ENCODE data around the gene ATP13A1. TPM values are rescaled to one million over a fixed set of nuclear protein-coding genes. Genes with fewer than 3 reads are reported as not detected.

ATP13A1 gene
- total RNA-seq, 2 experiments from 2014 or later = 88.6 to 96.1 TPM

DNA sequence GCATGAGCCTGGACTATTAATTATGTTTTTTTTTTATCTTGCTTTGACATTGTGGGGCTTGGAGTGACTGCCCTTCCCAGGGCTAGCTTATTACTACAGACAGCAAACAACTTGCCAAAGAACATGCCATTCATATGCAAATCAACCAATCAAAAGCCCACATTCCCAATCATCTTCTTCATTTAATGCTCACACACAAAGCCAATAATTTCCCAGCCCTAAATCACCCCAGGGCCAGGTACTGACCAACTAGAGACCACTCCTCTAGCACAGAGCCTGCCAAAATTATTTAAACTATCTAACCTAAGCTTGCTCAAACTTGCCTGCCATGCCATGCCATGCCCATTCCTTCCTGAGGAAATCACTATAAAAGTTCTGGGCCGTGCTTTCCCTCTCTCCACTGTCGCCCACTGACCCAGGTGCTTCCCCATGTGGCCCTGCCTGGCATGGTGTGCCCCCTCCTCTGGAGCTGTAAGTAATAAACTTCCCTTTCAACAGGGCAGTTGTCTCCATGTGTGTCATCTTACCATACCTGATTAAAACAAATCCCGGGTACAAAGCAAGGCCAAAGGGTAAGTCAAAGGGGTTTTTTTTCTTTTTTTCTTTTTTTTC lies 60.7 kb downstream of the ATP13A1 start:
- POLR2A ChIA-PET = interaction anchor here (0.7 to 0.9 kb wide), 2 partner anchors 12 to 1310 kb away, joined by 3 read pairs; no protein-coding TSS in a partner anchor
- CTCF ChIA-PET = interaction anchor here (1.4 to 1.9 kb wide), 2 partner anchors 11 to 18 kb away, joined by 3 to 5 read pairs; no protein-coding TSS in a partner anchor

DNA sequence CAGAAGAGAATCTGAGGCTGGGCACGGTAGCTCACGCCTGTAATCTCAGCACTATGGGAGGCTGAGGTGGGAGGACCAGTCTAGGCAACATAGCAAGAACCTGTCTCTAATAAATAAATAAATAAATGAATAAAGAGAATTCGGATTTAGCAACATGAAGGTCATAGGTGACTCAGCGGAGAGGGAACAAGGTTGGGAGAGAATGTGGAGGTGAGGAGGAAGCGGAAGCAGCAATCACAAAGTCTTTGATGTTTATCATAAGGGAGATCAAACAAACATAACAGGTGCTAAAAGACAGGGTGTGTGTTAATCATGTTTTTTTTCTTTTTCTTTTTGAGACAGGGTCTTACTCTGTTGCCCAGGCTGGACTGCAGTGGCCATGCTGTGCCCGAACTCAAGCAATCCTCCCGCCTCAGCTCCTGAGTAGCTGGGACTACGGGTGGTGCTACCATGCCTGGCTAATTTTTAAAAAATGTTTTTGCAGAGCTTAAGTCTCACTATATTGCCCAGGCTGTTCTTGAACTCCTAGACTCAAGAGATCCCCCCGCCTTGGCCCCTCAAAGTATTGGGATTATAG lies 61.3 kb downstream of the ATP13A1 start:
- POLR2A ChIA-PET = interaction anchor here (0.9 kb wide), 1 partner anchor 11 kb away, joined by 3 read pairs; no protein-coding TSS in a partner anchor

DNA sequence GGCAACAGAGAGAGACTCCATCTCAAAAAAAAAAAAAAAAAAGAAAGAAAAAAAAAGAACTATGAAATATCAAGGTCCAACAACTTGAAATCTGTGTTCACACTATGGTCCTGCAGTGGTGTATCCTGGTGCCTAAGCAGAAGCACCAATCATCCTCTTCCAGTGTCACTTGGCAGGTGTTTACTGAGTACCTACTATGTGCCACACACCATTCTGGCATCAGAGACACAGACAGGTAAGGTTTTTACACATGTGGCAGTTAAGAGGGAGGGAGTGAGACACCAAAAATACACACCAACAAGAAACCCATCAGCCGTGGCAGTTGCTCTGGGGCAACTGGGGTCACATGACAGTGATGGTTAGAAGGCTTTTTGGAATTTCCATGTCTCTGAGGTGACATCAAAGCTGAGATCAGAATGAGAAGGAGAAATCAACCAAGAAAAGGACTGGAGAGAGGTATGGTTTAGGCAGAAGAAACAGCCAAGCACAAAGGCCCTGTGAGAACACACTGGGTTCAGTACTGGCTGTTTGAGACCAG lies 62.6 kb downstream of the ATP13A1 start:
- POLR2A ChIA-PET = no interaction called here

More for the DNA sequence above, 61.3 kb downstream of the ATP13A1 start:
- CTCF ChIA-PET = interaction anchor here (1.0 to 1.9 kb wide), 3 partner anchors 11 to 48 kb away, joined by 3 to 5 read pairs (median 3); no protein-coding TSS in a partner anchor

DNA sequence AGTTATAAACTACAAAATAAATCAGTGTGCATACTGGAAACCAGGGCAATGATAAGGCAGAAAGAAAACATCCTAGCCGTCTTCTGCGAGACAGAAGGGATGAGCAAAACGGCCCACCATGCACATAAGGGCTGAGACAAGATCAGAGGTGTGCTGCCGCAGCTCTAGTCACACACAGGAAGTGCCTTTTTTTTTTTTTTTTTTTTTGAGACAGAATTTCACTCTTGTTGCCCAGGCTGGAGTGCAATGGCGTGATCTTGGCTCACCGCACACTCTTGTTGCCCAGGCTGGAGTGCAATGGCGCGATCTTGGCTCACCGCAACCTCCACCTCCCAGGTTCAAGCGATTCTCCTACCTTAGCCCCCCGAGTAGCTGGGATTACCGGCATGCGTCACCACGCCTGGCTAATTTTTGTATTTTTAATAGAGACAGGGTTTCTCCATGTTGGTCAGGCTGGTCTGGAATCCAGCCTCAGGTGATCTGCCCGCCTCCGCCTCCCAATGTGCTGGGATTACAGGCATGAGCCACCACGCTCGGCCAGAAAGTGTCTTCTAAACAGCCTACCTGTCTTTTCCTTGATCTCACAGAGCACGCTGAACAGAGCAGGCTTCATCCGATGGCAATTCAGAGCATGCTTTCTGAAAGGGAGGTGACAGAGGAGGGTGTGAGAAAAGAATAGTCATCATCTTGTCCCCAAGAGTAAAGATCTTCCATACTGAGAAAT lies 64.6 kb downstream of the ATP13A1 start:
- ChIA-PET POLR2A (interaction anchor here (0.6 to 1.4 kb wide), 7 partner anchors 9 to 115 kb away, joined by 3 to 14 read pairs (median 5); partner anchors contain the start of genes PBX4 and ZNF101), CTCF (interaction anchor here (1.0 to 2.3 kb wide), 2 partner anchors 10 to 45 kb away, joined by 3 to 7 read pairs; no protein-coding TSS in a partner anchor)

More for the DNA sequence above, 62.6 kb downstream of the ATP13A1 start:
- CTCF ChIA-PET = interaction anchor here (0.8 kb wide), 1 partner anchor 69 kb away, joined by 3 read pairs; no protein-coding TSS in a partner anchor

DNA sequence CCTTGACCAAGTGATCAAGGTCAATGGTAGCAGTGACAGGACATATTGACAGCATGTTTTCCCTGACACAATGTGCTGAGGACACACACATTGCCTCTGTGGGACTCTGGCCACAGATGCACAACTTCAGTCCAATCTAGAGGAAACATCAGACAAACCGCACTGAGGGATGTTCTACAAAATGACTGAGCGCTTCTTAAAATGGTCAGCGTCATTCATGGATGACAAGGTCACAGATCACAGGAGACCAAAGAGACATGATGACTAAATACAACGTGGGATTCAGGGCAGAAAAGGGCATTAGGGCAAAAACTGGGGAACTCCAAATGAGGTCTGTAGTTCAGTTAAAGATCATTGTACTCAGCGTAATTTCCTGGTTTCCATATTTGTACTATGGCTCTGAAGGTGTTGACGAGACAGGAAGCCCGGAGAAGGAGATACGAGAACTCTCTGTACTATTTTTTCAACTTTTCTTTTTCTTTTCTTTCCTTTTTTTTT lies 65.6 kb downstream of the ATP13A1 start:
- POLR2A ChIA-PET = interaction anchor here (0.9 to 1.4 kb wide), 6 partner anchors 8 to 71 kb away, joined by 3 to 14 read pairs (median 5); partner anchors contain the start of gene ZNF101
- CTCF ChIA-PET = interaction anchor here (0.6 to 2.3 kb wide), 2 partner anchors 9 to 44 kb away, joined by 3 to 7 read pairs; no protein-coding TSS in a partner anchor

Other genes starting within 250 kb of the ATP13A1 start
- 1 to 10 TPM; 2.5 to 2.8 TPM for gene TSSK6, start 148.1 kb downstream of the ATP13A1 start, total RNA-seq
- 100 to 1,000 TPM; 337 to 339 TPM for gene NDUFA13, start 147.5 kb downstream of the ATP13A1 start, total RNA-seq
- 1 to 10 TPM; 7.3 to 8.8 TPM for gene YJEFN3, start 134.8 kb downstream of the ATP13A1 start, total RNA-seq
- gene CILP2, start 125.4 kb downstream of the ATP13A1 start, total RNA-seq = under 1 TPM; 0.15 to 0.30 TPM
- gene PBX4, start 45.0 kb downstream of the ATP13A1 start, total RNA-seq = 10 to 100 TPM; 13.6 to 14.9 TPM
- gene LPAR2, start 35.5 kb downstream of the ATP13A1 start, total RNA-seq = 10 to 100 TPM; 24.9 to 25.5 TPM
- gene GMIP, start 20.0 kb downstream of the ATP13A1 start, total RNA-seq = 10 to 100 TPM; 58.1 to 60.9 TPM
- 10 to 100 TPM; 63.9 to 65.7 TPM for gene ZNF101, start 5.2 kb upstream of the ATP13A1 start, total RNA-seq
- gene ZNF14, start 69.4 kb upstream of the ATP13A1 start, total RNA-seq = 1 to 10 TPM; 5.6 to 5.7 TPM
- gene ZNF506, start 158.1 kb upstream of the ATP13A1 start, total RNA-seq = 10 to 100 TPM; 21.7 to 25.2 TPM
- gene ZNF253, start 202.2 kb upstream of the ATP13A1 start, total RNA-seq = 10 to 100 TPM; 11.9 to 12.1 TPM
- gene ZNF93, start 237.3 kb upstream of the ATP13A1 start, total RNA-seq = 1 to 10 TPM; 8.7 to 9.3 TPM

All from activated CD8-positive, alpha-beta memory T cell treated with anti-CD3 and anti-CD28 coated beads for 36 hours (primary cell).